Fibroblast of pulmonary artery (primary cell): ENCODE data around the gene GALNT2.

Experiments used
- DNase-seq: peaks from one replicate; pipeline ENCODE4 v3.0.0-alpha.2; 2010; ENCODE audit warnings: low read depth
- H3K4me3 ChIP-seq: replicated peaks from 2 replicates; pipeline ENCODE4 v1.5.1; 2011; ENCODE audit warnings: low read depth, mild to moderate bottlenecking, control low read depth, low read length, moderate library complexity
- CTCF ChIP-seq: IDR thresholded peaks from 2 replicates; pipeline ENCODE4 v1.5.1; 2011; ENCODE audit warnings: mild to moderate bottlenecking, control low read depth, low read length, inconsistent platforms; ENCODE audit errors: missing control alignments

Gene GALNT2

GRCh38 chr1:230243583-230244353 lies 176.7 kb downstream of the GALNT2 start:
- peak; percentile 45 for DNase-seq
- no peak overlapping the region for H3K4me3 ChIP-seq
- no peak for TF ChIP-seq CTCF

GRCh38 chr1:230246551-230246950 lies 179.5 kb downstream of the GALNT2 start:
- DNase-seq: no peak
- no peak overlapping the region for H3K4me3 ChIP-seq
- TF ChIP-seq CTCF: no peak

GRCh38 chr1:230248016-230248888 lies 181.2 kb downstream of the GALNT2 start:
- H3K4me3 ChIP-seq: no peak overlapping the region
- no peak for DNase-seq
- no peak for TF ChIP-seq CTCF

- DNase-seq: peak; percentile 44
- no peak for TF ChIP-seq CTCF
- H3K4me3 ChIP-seq: no peak overlapping the region
Measured at GRCh38 chr1:230248889-230249270, 181.8 kb downstream of the GALNT2 start.

GRCh38 chr1:230249695-230250480 lies 182.8 kb downstream of the GALNT2 start:
- no peak overlapping the region for H3K4me3 ChIP-seq
- no peak for DNase-seq
- no peak for TF ChIP-seq CTCF

GRCh38 chr1:230250666-230251065 lies 183.6 kb downstream of the GALNT2 start:
- DNase-seq: no peak
- no peak for TF ChIP-seq CTCF
- no peak overlapping the region for H3K4me3 ChIP-seq
